ENCODE data around the gene TBC1D22A.
"Not testable (repeated sequence)": the region's sequence is repeated elsewhere in the genome, so short reads cannot be mapped to it uniquely, and the experiment has no call there.

Gene TBC1D22A

GRCh38 chr22:47166446-47167016 is 404.1 kb downstream of the TBC1D22A start:
- Histone ChIP-seq H3K27me3 (replicated peaks) (no peaks in the 10 kb centered on the region), H3K27ac (no peak overlapping the region), H3K36me3 (replicated peaks) (no peaks in the 10 kb centered on the region), H3K4me3 (ENCODE audit: low read depth, low read length) (no peak overlapping the region)
- no peak for DNase-seq
- TF ChIP-seq, protein P1, sequence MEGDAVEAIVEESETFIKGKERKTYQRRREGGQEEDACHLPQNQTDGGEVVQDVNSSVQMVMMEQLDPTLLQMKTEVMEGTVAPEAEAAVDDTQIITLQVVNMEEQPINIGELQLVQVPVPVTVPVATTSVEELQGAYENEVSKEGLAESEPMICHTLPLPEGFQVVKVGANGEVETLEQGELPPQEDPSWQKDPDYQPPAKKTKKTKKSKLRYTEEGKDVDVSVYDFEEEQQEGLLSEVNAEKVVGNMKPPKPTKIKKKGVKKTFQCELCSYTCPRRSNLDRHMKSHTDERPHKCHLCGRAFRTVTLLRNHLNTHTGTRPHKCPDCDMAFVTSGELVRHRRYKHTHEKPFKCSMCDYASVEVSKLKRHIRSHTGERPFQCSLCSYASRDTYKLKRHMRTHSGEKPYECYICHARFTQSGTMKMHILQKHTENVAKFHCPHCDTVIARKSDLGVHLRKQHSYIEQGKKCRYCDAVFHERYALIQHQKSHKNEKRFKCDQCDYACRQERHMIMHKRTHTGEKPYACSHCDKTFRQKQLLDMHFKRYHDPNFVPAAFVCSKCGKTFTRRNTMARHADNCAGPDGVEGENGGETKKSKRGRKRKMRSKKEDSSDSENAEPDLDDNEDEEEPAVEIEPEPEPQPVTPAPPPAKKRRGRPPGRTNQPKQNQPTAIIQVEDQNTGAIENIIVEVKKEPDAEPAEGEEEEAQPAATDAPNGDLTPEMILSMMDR (IDR thresholded peaks at IDR 0.05; ENCODE audit: low read depth, low read length, missing control alignments): no peak
- in situ Hi-C loops (cut with HindIII; ENCODE audit: low pct_ligation_motif_present, low sequenced_read_pairs): no loop called here

GRCh38 chr22:47167056-47167455 is 404.6 kb downstream of the TBC1D22A start:
- Histone ChIP-seq H3K4me3 (ENCODE audit: low read depth, low read length) (no peak overlapping the region), H3K27ac (no peak overlapping the region), H3K27me3 (replicated peaks) (no peaks in the 10 kb centered on the region), H3K36me3 (replicated peaks) (no peaks in the 10 kb centered on the region)
- TF ChIP-seq, protein P1 (IDR thresholded peaks at IDR 0.05; ENCODE audit: low read depth, low read length, missing control alignments): no peak
- DNase-seq: no peak
- in situ Hi-C loops (cut with HindIII; ENCODE audit: low pct_ligation_motif_present, low sequenced_read_pairs): no loop called here

DNA sequence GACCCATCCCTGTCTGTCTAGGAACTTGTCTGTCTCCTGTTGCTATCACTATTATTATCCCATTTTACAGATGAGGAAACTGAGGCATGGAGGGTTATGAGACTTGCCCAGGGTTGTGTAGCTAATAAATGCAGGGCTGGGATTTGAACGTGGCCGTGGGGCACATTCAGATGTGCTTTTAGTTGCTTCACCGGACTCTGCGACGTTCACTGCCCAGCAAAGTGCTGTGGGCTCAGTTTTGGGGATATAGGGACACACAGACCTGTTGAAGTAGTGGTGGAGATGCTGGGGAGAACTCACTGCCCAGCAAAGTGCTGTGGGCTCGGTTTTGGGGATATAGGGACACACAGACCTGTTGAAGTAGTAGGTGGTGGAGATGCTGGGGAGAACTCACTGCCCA is 405.5 kb downstream of the TBC1D22A start:
- DNase-seq; H3K4me3 ChIP-seq (ENCODE audit: low read depth, low read length); H3K27me3 ChIP-seq (replicated peaks); H3K27ac ChIP-seq; H3K36me3 ChIP-seq (replicated peaks); in situ Hi-C loops (cut with HindIII; ENCODE audit: low pct_ligation_motif_present, low sequenced_read_pairs): not testable (repeated sequence)

DNA sequence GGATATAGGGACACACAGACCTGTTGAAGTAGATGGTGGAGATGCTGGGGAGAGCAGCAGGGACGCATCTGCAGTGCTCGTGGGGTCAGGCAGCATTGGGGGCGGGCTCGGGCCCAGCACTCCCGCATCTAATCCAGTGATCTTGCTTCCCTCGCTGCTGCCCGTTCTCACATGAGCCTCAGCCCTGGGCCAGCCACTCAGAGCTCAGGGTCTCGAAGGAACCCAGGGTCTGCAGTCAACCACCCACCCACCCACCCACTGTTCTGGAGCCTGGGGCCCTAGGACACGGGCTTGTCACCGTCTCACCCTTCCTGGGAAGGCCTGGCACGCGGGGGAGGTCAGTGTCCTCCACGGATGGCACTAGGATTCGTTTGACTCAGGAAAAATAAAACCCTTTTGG is 406.0 kb downstream of the TBC1D22A start:
- in situ Hi-C loops (cut with HindIII; ENCODE audit: low pct_ligation_motif_present, low sequenced_read_pairs): no loop called here
- DNase-seq: no peak
- Histone ChIP-seq H3K27ac (no peak overlapping the region), H3K36me3 (replicated peaks) (no peaks in the 10 kb centered on the region), H3K4me3 (ENCODE audit: low read depth, low read length) (no peak overlapping the region), H3K27me3 (replicated peaks) (no peaks in the 10 kb centered on the region)
- TF ChIP-seq, protein P1 (IDR thresholded peaks at IDR 0.05; ENCODE audit: low read depth, low read length, missing control alignments): no peak

- no peak overlapping the region for H3K27ac ChIP-seq
- no peak overlapping the region for H3K4me3 ChIP-seq (ENCODE audit: low read depth, low read length)
- H3K27me3 ChIP-seq (replicated peaks): no peaks in the 10 kb centered on the region
- DNase-seq: no peak
- TF ChIP-seq, protein P1 (IDR thresholded peaks at IDR 0.05; ENCODE audit: low read depth, low read length, missing control alignments): peak; percentile 53
- H3K36me3 ChIP-seq (replicated peaks): no peaks in the 10 kb centered on the region
- in situ Hi-C loops (cut with HindIII; ENCODE audit: low pct_ligation_motif_present, low sequenced_read_pairs): no loop called here
These were observed 406.7 kb downstream of the TBC1D22A start for GRCh38 chr22:47168900-47169800.

- H3K4me3 ChIP-seq (ENCODE audit: low read depth, low read length): no peak overlapping the region
- no peak overlapping the region for H3K27ac ChIP-seq
- no peaks in the 10 kb centered on the region for H3K27me3 ChIP-seq (replicated peaks)
- H3K36me3 ChIP-seq (replicated peaks): no peaks in the 10 kb centered on the region
- DNase-seq: no peak
- TF ChIP-seq, protein P1 (IDR thresholded peaks at IDR 0.05; ENCODE audit: low read depth, low read length, missing control alignments): no peak
- in situ Hi-C loops (cut with HindIII; ENCODE audit: low pct_ligation_motif_present, low sequenced_read_pairs): no loop called here
These were observed 407.3 kb downstream of the TBC1D22A start for GRCh38 chr22:47169801-47170140.

GRCh38 chr22:47170511-47171440 is 408.3 kb downstream of the TBC1D22A start:
- not testable (repeated sequence) for H3K4me3 ChIP-seq (ENCODE audit: low read depth, low read length)

More at GRCh38 chr22:47170511-47171440, 408.3 kb downstream of the TBC1D22A start:
- in situ Hi-C loops (cut with HindIII; ENCODE audit: low pct_ligation_motif_present, low sequenced_read_pairs); H3K27me3 ChIP-seq (replicated peaks); DNase-seq; H3K36me3 ChIP-seq (replicated peaks); H3K27ac ChIP-seq: not testable (repeated sequence)
